ENCODE data around the gene TNFRSF13B.
"Not testable (repeated sequence)": the region's sequence is repeated elsewhere in the genome, so short reads cannot be mapped to it uniquely, and the experiment has no call there.

TNFRSF13B gene

GRCh38 chr17:16986391-16986790, 14.5 kb upstream of the TNFRSF13B start:
- DNase-seq = no peak

- no peak for DNase-seq
Observed at GRCh38 chr17:16981928-16982327, 10.0 kb upstream of the TNFRSF13B start.

GRCh38 chr17:16980813-16981731, 9.2 kb upstream of the TNFRSF13B start:
- no peak for DNase-seq

GRCh38 chr17:16980061-16980460, 8.1 kb upstream of the TNFRSF13B start:
- DNase-seq = no peak

- DNase-seq = not testable (repeated sequence)
Observed at GRCh38 chr17:16979237-16979823, 7.4 kb upstream of the TNFRSF13B start.

- no peak for DNase-seq
Observed at GRCh38 chr17:16977932-16978331, 6.0 kb upstream of the TNFRSF13B start.

- no peak for DNase-seq
Observed at GRCh38 chr17:16976725-16977550, 5.0 kb upstream of the TNFRSF13B start.

- DNase-seq = no peak
Observed at GRCh38 chr17:16975744-16976625, 4.1 kb upstream of the TNFRSF13B start.

- no peak for DNase-seq
Observed at GRCh38 chr17:16975277-16975651, 3.3 kb upstream of the TNFRSF13B start.

GRCh38 chr17:16974569-16975276, 2.8 kb upstream of the TNFRSF13B start:
- no peak for DNase-seq

GRCh38 chr17:16973760-16974540, 2.0 kb upstream of the TNFRSF13B start:
- no peak for DNase-seq

GRCh38 chr17:16973043-16973442, 1.1 kb upstream of the TNFRSF13B start:
- not testable (repeated sequence) for DNase-seq

- no peak for DNase-seq
Observed at GRCh38 chr17:16972346-16972745, 428 bp upstream of the TNFRSF13B start.

- no peak for DNase-seq
Observed at GRCh38 chr17:16969931-16970906, 1.7 kb downstream of the TNFRSF13B start.

GRCh38 chr17:16968786-16969185, 3.1 kb downstream of the TNFRSF13B start:
- no peak for DNase-seq

GRCh38 chr17:16962804-16963203, 9.1 kb downstream of the TNFRSF13B start:
- no peak for DNase-seq

- DNase-seq = no peak
Observed at GRCh38 chr17:16961792-16962191, 10.1 kb downstream of the TNFRSF13B start.

- DNase-seq = not testable (repeated sequence)
Observed at GRCh38 chr17:16961022-16961421, 10.9 kb downstream of the TNFRSF13B start.

GRCh38 chr17:16955011-16955410, 16.9 kb downstream of the TNFRSF13B start:
- DNase-seq = not testable (repeated sequence)

- DNase-seq = no peak
Observed at GRCh38 chr17:16954521-16954920, 17.4 kb downstream of the TNFRSF13B start.

Measured in activated CD4-positive, alpha-beta T cell treated with anti-CD3 and anti-CD28 coated beads, Interleukin-2, amount 50 U/mL, for 48 hours (primary cell).